H54 (cell line): ENCODE results near the gene GRK1.

Source experiments
- DNase-seq: peaks from one replicate; pipeline ENCODE4 v3.0.0; 2011; ENCODE audit warnings: low spot score, mixed read lengths; ENCODE audit not compliant: insufficient read length
- FAIRE-seq: peaks from 3 replicates; lab custom pipeline; 2011; peaks lifted over from hg19 to GRCh38; lab: Jason Lieb, UNC
- POLR2A ChIP-seq: IDR thresholded peaks from 2 replicates; pipeline ENCODE4 v1.6.1; 2011; ENCODE audit warnings: low read depth, mild to moderate bottlenecking, low read length

Gene GRK1

GRCh38 chr13:113649212-113649611 is 17.8 kb upstream of the GRK1 start:
- FAIRE-seq, result no peak
- no peak for DNase-seq
- TF ChIP-seq POLR2A, result no peak

- no peak for FAIRE-seq
- TF ChIP-seq POLR2A, result no peak
- DNase-seq, result no peak
Observed at GRCh38 chr13:113650275-113650674, 16.7 kb upstream of the GRK1 start.

GRCh38 chr13:113650731-113651148 is 16.3 kb upstream of the GRK1 start:
- FAIRE-seq (no peak), DNase-seq (no peak)
- TF ChIP-seq POLR2A, result no peak

GRCh38 chr13:113651511-113652403 is 15.3 kb upstream of the GRK1 start:
- no peak for FAIRE-seq
- DNase-seq, result no peak
- no peak for TF ChIP-seq POLR2A

GRCh38 chr13:113652404-113653263 is 14.4 kb upstream of the GRK1 start:
- FAIRE-seq (no peak), DNase-seq (no peak)
- TF ChIP-seq POLR2A, result no peak

- TF ChIP-seq POLR2A, result no peak
- DNase-seq (no peak), FAIRE-seq (no peak)
Observed at GRCh38 chr13:113653264-113654174, 13.5 kb upstream of the GRK1 start.

GRCh38 chr13:113654175-113654560 is 12.9 kb upstream of the GRK1 start:
- DNase-seq (no peak), FAIRE-seq (no peak)
- no peak for TF ChIP-seq POLR2A

GRCh38 chr13:113654591-113655345 is 12.3 kb upstream of the GRK1 start:
- FAIRE-seq, result no peak
- no peak for TF ChIP-seq POLR2A
- DNase-seq, result no peak

- no peak for DNase-seq
- TF ChIP-seq POLR2A, result no peak
- no peak for FAIRE-seq
Observed at GRCh38 chr13:113655346-113656002, 11.5 kb upstream of the GRK1 start.

GRCh38 chr13:113656003-113656588 is 10.9 kb upstream of the GRK1 start:
- FAIRE-seq, result no peak
- no peak for TF ChIP-seq POLR2A
- no peak for DNase-seq

- FAIRE-seq (no peak), DNase-seq (no peak)
- no peak for TF ChIP-seq POLR2A
Observed at GRCh38 chr13:113656831-113657671, 10.0 kb upstream of the GRK1 start.
